GM10248 (cell line): ENCODE measurements around the gene C2orf80.

ENCODE experiments used
- CTCF ChIA-PET: fragments of 300-600 bp; sonication (Branson Sonifier 250); formaldehyde crosslinking; extraction: SDS; loops from one replicate; lab custom pipeline; 2021; ENCODE audit warnings: antibody characterized with exemption; lab: Yijun Ruan, JAX
- POLR2A ChIA-PET: fragments of 350-650 bp; sonication (Branson Sonifier 250); formaldehyde crosslinking; extraction: SDS; loops from one replicate; lab custom pipeline; 2020; ENCODE audit warnings: antibody characterized with exemption; lab: Yijun Ruan, JAX
- DNase-seq: peaks from one replicate; pipeline ENCODE4 v3.0.0; 2012; ENCODE audit errors: extremely low spot score
- TF ChIP-seq, protein P1 (sequence below): IDR thresholded peaks from 2 replicates; pipeline ENCODE4 v1.5.1; 2012; ENCODE audit warnings: mild to moderate bottlenecking, low read depth; ENCODE audit errors: extremely low read depth, missing control alignments, control extremely low read depth

Gene C2orf80

DNA sequence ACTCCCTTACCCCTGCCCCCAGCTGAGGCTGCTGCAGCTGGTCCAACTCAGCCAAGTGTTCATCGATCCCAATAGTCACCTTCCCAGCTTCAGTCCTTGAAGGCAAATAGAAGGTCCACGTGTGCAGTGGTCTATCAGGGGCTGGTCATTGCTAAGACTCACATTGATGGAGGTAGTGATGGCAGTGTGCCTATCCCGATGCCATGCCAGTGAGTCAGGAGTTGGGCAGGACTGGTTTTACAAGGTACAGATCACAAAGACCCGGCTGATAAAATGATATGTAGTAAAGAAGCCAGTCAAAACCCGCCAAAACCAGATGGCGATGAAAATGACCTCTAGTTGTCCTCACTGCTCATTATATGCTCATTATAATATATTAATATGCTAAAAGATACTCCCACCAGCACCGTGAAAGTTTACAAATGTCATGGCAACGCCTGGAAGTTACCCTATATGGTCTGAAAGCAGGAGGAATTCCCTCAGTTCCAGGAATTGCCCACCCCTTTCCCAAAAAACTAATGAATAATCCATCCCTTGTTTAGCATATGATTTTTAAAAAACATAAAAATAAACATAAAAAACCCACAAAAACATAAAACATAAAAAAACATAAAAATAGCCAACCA lies 2.9 kb upstream of the C2orf80 start:
- CTCF ChIA-PET = interaction anchor here (2.0 kb wide), 1 partner anchor 17 kb away, joined by 12 read pairs; no protein-coding TSS in a partner anchor
- TF ChIP-seq, protein P1, sequence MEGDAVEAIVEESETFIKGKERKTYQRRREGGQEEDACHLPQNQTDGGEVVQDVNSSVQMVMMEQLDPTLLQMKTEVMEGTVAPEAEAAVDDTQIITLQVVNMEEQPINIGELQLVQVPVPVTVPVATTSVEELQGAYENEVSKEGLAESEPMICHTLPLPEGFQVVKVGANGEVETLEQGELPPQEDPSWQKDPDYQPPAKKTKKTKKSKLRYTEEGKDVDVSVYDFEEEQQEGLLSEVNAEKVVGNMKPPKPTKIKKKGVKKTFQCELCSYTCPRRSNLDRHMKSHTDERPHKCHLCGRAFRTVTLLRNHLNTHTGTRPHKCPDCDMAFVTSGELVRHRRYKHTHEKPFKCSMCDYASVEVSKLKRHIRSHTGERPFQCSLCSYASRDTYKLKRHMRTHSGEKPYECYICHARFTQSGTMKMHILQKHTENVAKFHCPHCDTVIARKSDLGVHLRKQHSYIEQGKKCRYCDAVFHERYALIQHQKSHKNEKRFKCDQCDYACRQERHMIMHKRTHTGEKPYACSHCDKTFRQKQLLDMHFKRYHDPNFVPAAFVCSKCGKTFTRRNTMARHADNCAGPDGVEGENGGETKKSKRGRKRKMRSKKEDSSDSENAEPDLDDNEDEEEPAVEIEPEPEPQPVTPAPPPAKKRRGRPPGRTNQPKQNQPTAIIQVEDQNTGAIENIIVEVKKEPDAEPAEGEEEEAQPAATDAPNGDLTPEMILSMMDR = no peak
- no peak for DNase-seq
- POLR2A ChIA-PET = no interaction called here

DNA sequence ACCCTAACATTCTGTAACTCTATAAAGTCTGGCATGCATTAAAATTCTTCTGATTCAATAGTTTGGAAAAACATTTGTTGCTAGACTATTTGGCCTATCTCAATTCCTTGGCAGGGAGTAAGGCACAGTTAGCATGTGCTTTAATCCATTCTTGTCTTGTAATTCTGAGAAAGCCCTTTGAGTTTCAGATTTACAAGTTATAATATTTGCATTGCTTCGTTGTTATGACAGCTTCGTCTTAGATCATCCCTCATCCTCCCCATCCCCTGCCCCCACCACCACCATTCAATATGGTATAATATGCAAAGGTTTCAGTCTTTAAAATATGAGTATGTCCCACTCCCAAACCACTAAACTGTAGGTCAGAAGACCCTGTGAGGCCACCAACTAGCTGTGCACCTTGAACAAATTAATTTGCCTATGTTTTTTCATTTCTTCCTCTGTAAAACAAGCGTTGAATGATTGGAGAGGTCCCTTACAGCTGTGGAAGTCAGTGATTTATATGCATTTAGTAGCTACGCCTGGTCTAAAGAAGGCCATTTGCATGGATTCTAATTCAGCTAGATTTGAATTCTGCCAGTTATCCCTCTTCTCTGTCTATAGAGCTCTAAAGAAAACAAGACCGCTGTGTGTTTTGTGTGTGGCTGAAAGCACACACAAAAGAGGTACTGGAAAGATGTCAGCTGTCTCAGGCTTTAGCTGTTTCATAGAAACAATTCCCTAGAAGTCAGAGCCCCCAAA lies 591 bp downstream of the C2orf80 start:
- no peak for DNase-seq
- ChIA-PET CTCF (interaction anchor here (1.2 to 2.0 kb wide), 2 partner anchors 11 to 14 kb away, joined by 3 to 9 read pairs; no protein-coding TSS in a partner anchor), POLR2A (no interaction called here)
- TF ChIP-seq, protein P1 = no peak

DNA sequence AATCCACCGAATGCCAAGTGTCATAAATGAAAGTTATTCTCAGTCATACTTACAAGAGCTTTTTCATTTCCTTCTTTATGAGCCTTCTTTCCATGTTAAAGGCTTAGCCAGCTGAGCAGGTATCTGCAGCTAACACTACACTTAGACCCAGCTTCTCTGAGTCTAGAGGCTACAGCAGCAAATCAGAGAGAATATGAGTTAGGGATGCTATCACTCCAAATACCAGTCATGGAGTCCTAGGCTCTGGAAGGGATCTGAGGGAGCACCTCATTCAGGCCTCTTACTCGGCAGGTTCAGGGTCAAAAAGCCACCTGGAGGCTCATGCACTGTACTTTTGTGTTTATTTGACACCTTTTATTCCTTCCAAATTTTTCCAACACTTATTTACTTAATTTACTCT lies 2.9 kb downstream of the C2orf80 start:
- DNase-seq = no peak
- TF ChIP-seq, protein P1 = no peak
- POLR2A ChIA-PET = no interaction called here
- CTCF ChIA-PET = interaction anchor here (1.2 to 2.0 kb wide), 2 partner anchors 12 to 41 kb away, joined by 3 to 8 read pairs; no protein-coding TSS in a partner anchor

DNA sequence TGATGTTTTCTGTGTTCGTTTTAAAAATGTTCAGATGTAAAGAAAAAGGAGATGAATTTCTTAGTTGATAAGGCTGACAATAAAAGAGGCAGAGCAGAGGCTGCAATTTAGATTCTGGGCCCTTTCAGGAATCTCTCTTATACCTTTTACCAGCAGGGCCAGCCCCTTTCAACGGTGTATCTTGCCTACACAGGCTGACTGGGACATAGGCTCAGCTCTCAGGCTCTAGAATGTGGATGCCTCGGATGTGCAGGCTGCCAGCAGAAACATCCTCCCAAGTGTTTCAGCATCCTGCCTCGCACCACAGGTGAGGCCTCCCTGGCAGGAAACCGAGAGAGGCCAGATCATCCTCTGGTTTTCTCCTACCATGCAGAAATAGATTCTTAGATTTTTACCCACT lies 3.4 kb downstream of the C2orf80 start:
- TF ChIP-seq, protein P1 = no peak
- no peak for DNase-seq
- ChIA-PET POLR2A (no interaction called here), CTCF (interaction anchor here (1.2 to 2.0 kb wide), 2 partner anchors 11 to 41 kb away, joined by 3 to 8 read pairs; no protein-coding TSS in a partner anchor)

DNA sequence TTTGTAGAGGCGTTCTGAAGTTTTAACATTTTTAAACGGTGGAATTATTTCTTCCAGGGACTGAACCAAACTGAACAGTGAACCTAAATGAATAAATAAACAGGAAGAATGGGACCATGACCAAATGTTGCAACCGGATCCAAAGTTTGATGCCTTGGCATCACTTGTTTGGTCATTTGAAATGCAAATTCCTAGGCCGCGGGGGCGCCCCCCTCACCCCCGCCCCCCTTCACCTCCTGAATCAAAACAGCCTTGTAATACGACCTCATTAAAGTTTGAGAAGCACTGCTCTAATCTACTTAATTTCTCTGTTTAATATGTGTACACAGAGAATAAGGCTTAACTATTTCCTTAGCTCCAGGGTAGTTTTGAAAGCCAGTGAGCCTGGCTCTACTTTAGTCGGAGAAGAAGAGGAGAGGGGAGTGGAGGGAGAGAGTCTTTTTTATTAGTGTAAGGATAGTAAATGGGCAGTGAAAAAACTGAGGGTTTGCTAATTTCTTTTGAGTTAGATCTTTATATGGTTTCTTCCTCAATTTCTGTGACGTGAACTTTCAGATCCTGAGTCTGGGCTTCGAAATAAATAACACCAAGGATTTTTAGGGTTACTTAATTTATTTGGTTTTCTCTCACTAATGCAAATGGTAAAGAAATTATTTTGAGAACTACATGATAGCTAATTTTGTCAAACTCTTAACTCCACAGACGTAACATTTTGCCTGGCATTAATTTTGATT lies 5.7 kb downstream of the C2orf80 start:
- CTCF ChIA-PET = interaction anchor here (1.6 kb wide), 1 partner anchor 9 kb away, joined by 5 read pairs; no protein-coding TSS in a partner anchor
- TF ChIP-seq, protein P1 = no peak
- no peak for DNase-seq
- POLR2A ChIA-PET = no interaction called here

DNA sequence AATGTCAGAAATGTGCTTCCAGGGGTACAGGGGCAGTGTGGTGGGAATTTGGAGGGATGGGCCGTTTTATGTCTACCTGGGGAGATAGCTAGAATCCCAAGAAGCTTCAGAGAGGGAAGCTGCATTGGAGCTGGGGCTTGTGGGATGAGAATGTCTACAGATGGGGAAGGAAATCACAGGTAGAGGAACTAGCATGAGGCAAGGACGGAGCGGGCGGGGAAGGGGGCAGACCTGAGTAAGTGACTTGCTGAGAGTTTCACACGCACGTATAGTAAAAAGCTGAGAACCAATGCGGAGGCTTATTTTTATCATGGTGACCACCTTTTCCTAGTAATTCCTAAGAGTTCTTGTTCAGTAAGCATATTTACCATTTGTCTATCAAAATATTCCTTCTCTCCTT lies 6.3 kb downstream of the C2orf80 start:
- TF ChIP-seq, protein P1 = no peak
- ChIA-PET POLR2A (no interaction called here), CTCF (interaction anchor here (1.6 kb wide), 1 partner anchor 9 kb away, joined by 5 read pairs; no protein-coding TSS in a partner anchor)
- DNase-seq = no peak
